ENCODE data around the gene ADAMTS8.

DNA sequence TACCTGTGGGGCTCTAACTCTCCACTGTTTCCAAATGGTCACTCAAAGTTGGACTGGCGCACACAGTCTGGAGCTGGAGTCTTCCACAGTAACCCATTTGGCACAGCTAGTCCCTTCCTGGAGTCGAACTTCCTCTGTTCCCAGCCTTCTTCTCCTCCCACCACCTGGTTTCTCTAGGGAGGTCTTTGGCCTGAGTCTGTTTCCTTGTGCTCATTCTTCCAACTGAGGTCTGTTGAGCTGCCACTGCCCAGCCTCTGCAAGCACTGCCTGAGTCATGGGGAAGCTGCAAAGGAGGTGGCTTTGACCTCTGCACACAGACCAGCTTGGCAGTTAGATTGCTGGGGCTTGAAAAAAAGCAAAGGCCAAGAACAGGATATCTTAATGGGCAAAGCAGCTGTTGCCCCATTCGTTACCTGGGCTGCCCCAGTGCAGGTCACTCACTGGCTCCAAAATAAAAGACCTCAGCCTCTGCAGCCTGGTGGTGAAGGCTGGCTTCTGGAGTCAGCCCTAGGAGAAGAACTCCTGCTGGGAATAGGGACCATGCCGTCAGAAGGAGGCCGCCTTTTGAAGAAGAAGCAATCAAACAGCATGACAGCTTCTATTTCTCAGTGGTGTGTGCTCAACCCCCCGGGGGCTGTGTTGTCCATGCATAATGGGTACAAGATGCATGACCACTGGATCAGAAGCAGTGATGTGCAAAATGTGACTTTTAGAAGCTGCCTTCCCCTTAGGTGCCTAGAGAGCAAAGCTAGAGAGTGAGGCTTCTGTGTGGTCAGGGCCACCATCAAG lies 23.0 kb upstream of the ADAMTS8 start:
- TF ChIP-seq, protein P1, sequence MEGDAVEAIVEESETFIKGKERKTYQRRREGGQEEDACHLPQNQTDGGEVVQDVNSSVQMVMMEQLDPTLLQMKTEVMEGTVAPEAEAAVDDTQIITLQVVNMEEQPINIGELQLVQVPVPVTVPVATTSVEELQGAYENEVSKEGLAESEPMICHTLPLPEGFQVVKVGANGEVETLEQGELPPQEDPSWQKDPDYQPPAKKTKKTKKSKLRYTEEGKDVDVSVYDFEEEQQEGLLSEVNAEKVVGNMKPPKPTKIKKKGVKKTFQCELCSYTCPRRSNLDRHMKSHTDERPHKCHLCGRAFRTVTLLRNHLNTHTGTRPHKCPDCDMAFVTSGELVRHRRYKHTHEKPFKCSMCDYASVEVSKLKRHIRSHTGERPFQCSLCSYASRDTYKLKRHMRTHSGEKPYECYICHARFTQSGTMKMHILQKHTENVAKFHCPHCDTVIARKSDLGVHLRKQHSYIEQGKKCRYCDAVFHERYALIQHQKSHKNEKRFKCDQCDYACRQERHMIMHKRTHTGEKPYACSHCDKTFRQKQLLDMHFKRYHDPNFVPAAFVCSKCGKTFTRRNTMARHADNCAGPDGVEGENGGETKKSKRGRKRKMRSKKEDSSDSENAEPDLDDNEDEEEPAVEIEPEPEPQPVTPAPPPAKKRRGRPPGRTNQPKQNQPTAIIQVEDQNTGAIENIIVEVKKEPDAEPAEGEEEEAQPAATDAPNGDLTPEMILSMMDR (IDR thresholded peaks at IDR 0.05) = no peak
- TF ChIP-seq EZH2 (IDR thresholded peaks at IDR 0.05) = no peak
